ENCODE measurements around the gene MBD5.

GRCh38 chr2:148103946-148104345 lies 83.1 kb downstream of the MBD5 start:
- TF ChIP-seq, protein P1, sequence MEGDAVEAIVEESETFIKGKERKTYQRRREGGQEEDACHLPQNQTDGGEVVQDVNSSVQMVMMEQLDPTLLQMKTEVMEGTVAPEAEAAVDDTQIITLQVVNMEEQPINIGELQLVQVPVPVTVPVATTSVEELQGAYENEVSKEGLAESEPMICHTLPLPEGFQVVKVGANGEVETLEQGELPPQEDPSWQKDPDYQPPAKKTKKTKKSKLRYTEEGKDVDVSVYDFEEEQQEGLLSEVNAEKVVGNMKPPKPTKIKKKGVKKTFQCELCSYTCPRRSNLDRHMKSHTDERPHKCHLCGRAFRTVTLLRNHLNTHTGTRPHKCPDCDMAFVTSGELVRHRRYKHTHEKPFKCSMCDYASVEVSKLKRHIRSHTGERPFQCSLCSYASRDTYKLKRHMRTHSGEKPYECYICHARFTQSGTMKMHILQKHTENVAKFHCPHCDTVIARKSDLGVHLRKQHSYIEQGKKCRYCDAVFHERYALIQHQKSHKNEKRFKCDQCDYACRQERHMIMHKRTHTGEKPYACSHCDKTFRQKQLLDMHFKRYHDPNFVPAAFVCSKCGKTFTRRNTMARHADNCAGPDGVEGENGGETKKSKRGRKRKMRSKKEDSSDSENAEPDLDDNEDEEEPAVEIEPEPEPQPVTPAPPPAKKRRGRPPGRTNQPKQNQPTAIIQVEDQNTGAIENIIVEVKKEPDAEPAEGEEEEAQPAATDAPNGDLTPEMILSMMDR (IDR thresholded peaks at IDR 0.05): no peak
- no peak for TF ChIP-seq POLR2A (IDR thresholded peaks at IDR 0.05)

Measured in Peyer's patch (tissue), 4 donors.